Osteoblast (primary cell): ENCODE results near the gene TNPO2. TPM values are rescaled to one million over a fixed set of nuclear protein-coding genes. Genes with fewer than 3 reads are reported as not detected.
A peak's percentile ranks its signal among the peaks of the same experiment; 100 is the strongest.

ENCODE experiments used
- DNase-seq: peaks from one replicate; pipeline ENCODE4 v3.0.0; 2011; ENCODE audit warnings: low spot score, mixed read lengths; ENCODE audit not compliant: insufficient read length; ENCODE audit errors: missing footprints
- H2AFZ ChIP-seq: 2 replicates; pipeline ENCODE4 v1.6.0; 2011; ENCODE audit warnings: mild to moderate bottlenecking, low read length
- H3K27ac ChIP-seq: 2 replicates; pipeline ENCODE4 v1.5.1; 2011; ENCODE audit warnings: mild to moderate bottlenecking, low read depth, low read length, moderate library complexity
- H3K27me3 ChIP-seq: 2 replicates; pipeline ENCODE4 v1.6.0; 2012; ENCODE audit warnings: mild to moderate bottlenecking, control low read depth, inconsistent platforms, low read length, moderate library complexity; ENCODE audit not compliant: insufficient read depth
- H3K36me3 ChIP-seq: 2 replicates; pipeline ENCODE4 v1.5.1; 2011; ENCODE audit warnings: mild to moderate bottlenecking, low read length, control low read depth, moderate library complexity; ENCODE audit not compliant: insufficient read depth
- H3K4me1 ChIP-seq: 2 replicates; pipeline ENCODE4 v1.5.1; 2011; ENCODE audit warnings: mild to moderate bottlenecking, low read length, control low read depth, moderate library complexity; ENCODE audit not compliant: insufficient read depth
- H3K4me2 ChIP-seq: 2 replicates; pipeline ENCODE4 v1.6.0; 2011; ENCODE audit warnings: mild to moderate bottlenecking, low read length; ENCODE audit not compliant: insufficient read depth
- H3K4me3 ChIP-seq: fragments of 200-600 bp; sonication (generic); 3 replicates; pipeline ENCODE4 v1.5.1; 2012; ENCODE audit warnings: mild to moderate bottlenecking, low read length, inconsistent platforms; ENCODE audit not compliant: insufficient read depth
- H3K79me2 ChIP-seq: 2 replicates; pipeline ENCODE4 v1.6.0; 2012; ENCODE audit warnings: mild to moderate bottlenecking, low read length, control low read depth, inconsistent platforms; ENCODE audit not compliant: insufficient read depth
- H3K9me3 ChIP-seq: 2 replicates; pipeline ENCODE4 v1.5.1; 2011; ENCODE audit warnings: low read depth, low read length, control low read depth
- H4K20me1 ChIP-seq: 2 replicates; pipeline ENCODE4 v1.6.0; 2012; ENCODE audit warnings: mild to moderate bottlenecking, low read length, control low read depth; ENCODE audit not compliant: insufficient read depth
- total RNA-seq: library from RNA; depleted of rRNA; stranded (reverse); fragments of >200 nt; gene quantifications from 2 replicates; pipeline ENCODE4 v1.2.3, GENCODE V29; 2012
- TF ChIP-seq, protein P1 (sequence below): IDR thresholded peaks from 2 replicates; pipeline ENCODE4 v1.5.1; 2011; ENCODE audit warnings: mild to moderate bottlenecking, low read depth, low read length, moderate library complexity; ENCODE audit errors: extremely low read depth

TNPO2 gene
- total RNA-seq, 1 donor, result 36.6 TPM

DNA sequence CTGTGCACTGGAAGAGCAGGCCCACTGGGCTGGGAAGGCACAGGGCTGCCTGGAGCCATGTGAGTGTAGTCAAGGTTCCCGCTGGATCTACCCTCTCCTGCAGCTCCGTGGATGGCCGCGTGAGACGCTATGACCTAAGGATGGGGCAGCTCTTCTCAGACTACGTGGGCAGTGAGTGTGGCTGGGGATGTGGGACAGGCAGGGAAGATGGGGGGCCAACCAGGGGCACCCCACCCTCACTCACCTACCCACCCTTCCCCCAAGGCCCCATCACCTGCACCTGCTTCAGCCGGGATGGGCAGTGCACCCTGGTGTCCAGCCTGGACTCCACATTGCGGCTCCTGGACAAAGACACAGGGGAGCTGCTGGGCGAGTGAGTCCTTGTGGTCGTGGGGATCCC, 51.0 kb downstream of the TNPO2 start:
- Histone ChIP-seq H3K4me3 (no peak overlapping the region), H3K27me3 (no peaks in the 10 kb centered on the region), H3K36me3 (peaks cover 45% of the 10 kb centered on the region), H2AFZ (no peak overlapping the region), H3K4me1 (peaks cover 18% of the 10 kb centered on the region), H3K79me2 (peaks cover 34% of the 10 kb centered on the region), H3K27ac (no peak overlapping the region), H3K9me3 (no peaks in the 10 kb centered on the region), H4K20me1 (peaks cover 24% of the 10 kb centered on the region), H3K4me2 (no peak overlapping the region)
- TF ChIP-seq, protein P1, sequence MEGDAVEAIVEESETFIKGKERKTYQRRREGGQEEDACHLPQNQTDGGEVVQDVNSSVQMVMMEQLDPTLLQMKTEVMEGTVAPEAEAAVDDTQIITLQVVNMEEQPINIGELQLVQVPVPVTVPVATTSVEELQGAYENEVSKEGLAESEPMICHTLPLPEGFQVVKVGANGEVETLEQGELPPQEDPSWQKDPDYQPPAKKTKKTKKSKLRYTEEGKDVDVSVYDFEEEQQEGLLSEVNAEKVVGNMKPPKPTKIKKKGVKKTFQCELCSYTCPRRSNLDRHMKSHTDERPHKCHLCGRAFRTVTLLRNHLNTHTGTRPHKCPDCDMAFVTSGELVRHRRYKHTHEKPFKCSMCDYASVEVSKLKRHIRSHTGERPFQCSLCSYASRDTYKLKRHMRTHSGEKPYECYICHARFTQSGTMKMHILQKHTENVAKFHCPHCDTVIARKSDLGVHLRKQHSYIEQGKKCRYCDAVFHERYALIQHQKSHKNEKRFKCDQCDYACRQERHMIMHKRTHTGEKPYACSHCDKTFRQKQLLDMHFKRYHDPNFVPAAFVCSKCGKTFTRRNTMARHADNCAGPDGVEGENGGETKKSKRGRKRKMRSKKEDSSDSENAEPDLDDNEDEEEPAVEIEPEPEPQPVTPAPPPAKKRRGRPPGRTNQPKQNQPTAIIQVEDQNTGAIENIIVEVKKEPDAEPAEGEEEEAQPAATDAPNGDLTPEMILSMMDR, result no peak
- peak; percentile 79 for DNase-seq

DNA sequence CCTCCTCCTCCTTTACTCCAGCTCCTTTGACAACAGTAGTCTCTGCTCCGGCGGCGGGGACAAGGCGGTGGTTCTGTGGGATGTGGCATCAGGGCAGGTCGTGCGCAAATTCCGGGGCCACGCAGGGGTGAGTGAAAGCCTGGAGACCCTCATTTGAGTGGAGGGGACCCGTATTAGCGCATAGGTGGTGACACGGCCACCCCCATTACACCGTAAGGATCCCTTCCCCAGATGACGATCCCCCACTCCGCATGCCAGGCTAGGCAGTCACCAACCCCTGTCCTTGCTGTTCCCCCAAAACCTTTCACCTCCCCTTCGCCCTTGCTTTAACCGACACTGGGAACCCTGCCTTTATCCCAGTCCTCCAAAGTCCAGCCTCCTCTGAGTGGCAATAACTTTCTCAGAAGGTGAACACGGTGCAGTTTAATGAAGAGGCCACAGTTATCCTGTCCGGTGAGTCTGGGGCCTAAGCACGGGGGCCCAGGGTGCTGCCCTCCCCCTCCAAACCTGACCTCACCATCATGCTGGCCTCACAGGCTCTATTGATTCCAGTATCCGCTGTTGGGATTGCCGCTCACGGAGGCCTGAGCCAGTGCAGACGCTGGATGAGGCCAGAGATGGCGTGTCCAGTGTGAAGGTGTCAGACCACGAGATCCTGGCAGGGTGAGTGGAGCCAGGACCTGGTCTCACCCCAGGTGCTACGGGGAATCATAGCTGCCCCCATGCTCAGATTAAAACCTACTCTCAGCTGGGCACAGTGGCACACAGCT, 53.4 kb downstream of the TNPO2 start:
- Histone ChIP-seq H3K4me1 (peaks cover 34% of the 10 kb centered on the region), H4K20me1 (peaks cover 8% of the 10 kb centered on the region), H3K4me2 (peak overlapping the region; percentile 89), H3K27me3 (no peaks in the 10 kb centered on the region), H3K27ac (peak overlapping the region; percentile 95), H2AFZ (peak overlapping the region; percentile 90), H3K79me2 (peaks cover 50% of the 10 kb centered on the region), H3K4me3 (peak overlapping the region; percentile 80), H3K36me3 (peaks cover 22% of the 10 kb centered on the region), H3K9me3 (no peaks in the 10 kb centered on the region)
- peak; percentile 59 for DNase-seq
- TF ChIP-seq, protein P1, result no peak

DNA sequence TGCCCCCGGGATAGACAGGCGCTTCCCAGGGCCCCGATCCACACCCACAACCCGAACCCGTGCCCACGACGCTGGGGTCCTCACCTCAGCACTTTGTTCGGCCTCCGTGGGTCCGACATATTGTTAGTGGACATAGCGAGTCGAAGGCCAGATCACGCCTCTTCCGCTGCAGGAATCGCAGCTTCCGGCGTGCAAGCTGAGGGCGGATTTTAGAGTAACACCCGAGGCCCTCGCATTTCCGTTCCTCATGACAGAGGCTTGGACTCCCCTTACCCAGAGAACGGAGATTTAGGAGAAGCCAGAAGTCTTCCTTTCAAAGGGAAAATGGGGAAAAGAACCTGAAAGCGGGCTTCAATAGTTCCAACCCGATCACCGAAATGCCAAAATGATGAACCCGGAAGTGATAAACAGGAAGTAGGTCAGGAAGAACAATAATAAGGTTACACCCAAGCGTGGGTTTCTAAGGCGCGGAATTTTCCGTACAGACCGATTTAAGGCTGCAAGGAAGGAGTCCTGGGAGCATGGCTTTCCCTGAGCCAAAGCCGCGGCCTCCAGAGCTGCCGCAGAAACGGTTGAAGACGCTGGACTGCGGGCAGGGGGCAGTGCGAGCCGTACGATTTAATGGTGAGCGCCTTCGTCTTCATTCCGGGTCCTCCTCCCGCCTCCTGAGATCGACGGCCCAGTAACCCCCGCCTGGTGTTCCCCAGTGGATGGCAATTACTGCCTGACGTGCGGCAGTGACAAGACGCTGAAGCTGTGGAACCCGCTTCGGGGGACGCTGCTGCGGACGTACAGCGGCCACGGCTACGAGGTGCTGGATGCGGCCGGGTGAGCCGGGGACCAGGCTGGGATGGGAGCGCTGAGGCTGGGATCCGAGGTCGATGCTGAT, 54.2 kb downstream of the TNPO2 start:
- Histone ChIP-seq H3K27me3 (no peaks in the 10 kb centered on the region), H3K36me3 (peaks cover 22% of the 10 kb centered on the region), H3K4me1 (peaks cover 34% of the 10 kb centered on the region), H4K20me1 (peaks cover 8% of the 10 kb centered on the region), H3K79me2 (peaks cover 50% of the 10 kb centered on the region), H3K4me2 (peak overlapping the region; percentile 89), H3K4me3 (peak overlapping the region; percentile 80), H3K9me3 (no peaks in the 10 kb centered on the region), H2AFZ (peak overlapping the region; percentile 90), H3K27ac (peak overlapping the region; percentile 95)
- TF ChIP-seq, protein P1, result no peak
- DNase-seq, result peak; percentile 97

DNA sequence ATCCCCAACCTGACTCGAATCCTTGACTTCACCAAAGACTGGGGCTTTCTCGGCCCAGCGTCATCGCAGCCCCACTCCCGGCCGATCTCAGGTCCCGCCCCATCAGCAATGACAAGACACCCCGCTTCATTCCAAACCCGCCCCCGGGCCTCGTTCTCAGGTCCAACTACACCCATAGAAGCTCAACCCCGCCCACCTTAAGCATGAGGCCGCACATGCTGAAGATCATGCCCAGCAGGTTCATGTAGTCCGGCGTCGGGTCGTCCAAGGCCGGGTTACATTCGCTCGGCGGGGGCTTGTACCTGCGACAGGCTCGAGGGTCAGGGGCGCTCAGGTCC, 54.8 kb downstream of the TNPO2 start:
- H3K4me3 ChIP-seq, result peak overlapping the region; percentile 80
- peaks cover 8% of the 10 kb centered on the region for H4K20me1 ChIP-seq
- DNase-seq, result peak; percentile 95
- H3K4me2 ChIP-seq, result peak overlapping the region; percentile 89
- H3K36me3 ChIP-seq, result peaks cover 22% of the 10 kb centered on the region
- H3K79me2 ChIP-seq, result peaks cover 47% of the 10 kb centered on the region
- H3K27me3 ChIP-seq, result no peaks in the 10 kb centered on the region
- H3K27ac ChIP-seq, result peak overlapping the region; percentile 95
- TF ChIP-seq, protein P1, result no peak
- no peaks in the 10 kb centered on the region for H3K9me3 ChIP-seq
- H3K4me1 ChIP-seq, result peaks cover 34% of the 10 kb centered on the region
- H2AFZ ChIP-seq, result peak overlapping the region; percentile 90
